PC-3 (cell line): ENCODE data around the gene ZDHHC8. TPM values are rescaled to one million over a fixed set of nuclear protein-coding genes. Genes with fewer than 3 reads are reported as not detected.
A peak's percentile ranks its signal among the peaks of the same experiment; 100 is the strongest.

Experiments
- ATAC-seq: fragments of 200-7000 bp; cut with Tn5 transposase; 2 replicates; pipeline ENCODE4 v1.9.1; 2020; ENCODE audit warnings: mild to moderate bottlenecking, moderate library complexity
- BruUV-seq: library from RNA; stranded (reverse); fragments of 400-500 nt; replicated peaks from 2 replicates; lab custom pipeline; 2021; lab: Mats Ljungman, UMichigan
- CTCF ChIA-PET: fragments of 300-600 bp; sonication (Branson Sonifier 250); formaldehyde crosslinking; loops from one replicate; lab custom pipeline; 2022; ENCODE audit warnings: antibody characterized with exemption; lab: Charles Lee
- POLR2A ChIA-PET: fragments of 300-600 bp; sonication (Branson Sonifier 250); formaldehyde crosslinking; loops from one replicate; lab custom pipeline; 2022; ENCODE audit warnings: antibody characterized with exemption; ENCODE audit not compliant: unreplicated experiment; lab: Charles Lee
- DNase-seq: peaks from one replicate; pipeline ENCODE4 v3.0.0-alpha.2; 2015
- H2AFZ ChIP-seq: fragments of 300-600 bp; sonication (generic); 2 replicates; pipeline ENCODE4 v1.6.0; 2016; ENCODE audit warnings: antibody characterized with exemption, low read length
- H3F3A ChIP-seq: fragments of 300-600 bp; sonication (generic); one replicate; pipeline ENCODE4 v1.6.0; 2017; ENCODE audit warnings: antibody characterized with exemption, low read length, control low read depth, mild to moderate bottlenecking; ENCODE audit not compliant: unreplicated experiment
- H3K27ac ChIP-seq: fragments of 300-600 bp; sonication (generic); 2 replicates; pipeline ENCODE4 v1.5.1; 2016; ENCODE audit warnings: mild to moderate bottlenecking, low read length
- H3K27me3 ChIP-seq: fragments of 300-600 bp; sonication (generic); 2 replicates; pipeline ENCODE4 v1.6.1; 2016; ENCODE audit warnings: low read length, mixed read lengths
- H3K36me3 ChIP-seq: fragments of 300-600 bp; sonication (generic); 2 replicates; pipeline ENCODE4 v1.6.1; 2016; ENCODE audit warnings: low read depth, mixed run types, low read length, mixed read lengths
- H3K4me1 ChIP-seq: fragments of 300-600 bp; sonication (generic); 2 replicates; pipeline ENCODE4 v1.5.1; 2016; ENCODE audit warnings: low read length; ENCODE audit not compliant: insufficient read depth
- H3K4me2 ChIP-seq: fragments of 300-600 bp; sonication (generic); 2 replicates; pipeline ENCODE4 v1.6.0; 2016; ENCODE audit warnings: low read length
- H3K4me3 ChIP-seq: fragments of 300-600 bp; sonication (generic); 2 replicates; pipeline ENCODE4 v1.5.1; 2016; ENCODE audit warnings: mild to moderate bottlenecking, low read length, mixed read lengths
- H3K79me2 ChIP-seq: fragments of 300-600 bp; sonication (generic); 2 replicates; pipeline ENCODE4 v1.6.1; 2017; ENCODE audit warnings: low read length, mixed read lengths
- H3K9ac ChIP-seq: fragments of 300-600 bp; sonication (generic); 2 replicates; pipeline ENCODE4 v1.6.0; 2016; ENCODE audit warnings: mild to moderate bottlenecking, low read length
- H3K9me2 ChIP-seq: fragments of 300-600 bp; sonication (generic); replicated peaks from 2 replicates; pipeline ENCODE4 v1.6.1; 2016; ENCODE audit warnings: mixed run types, low read length, mixed read lengths
- H3K9me3 ChIP-seq: fragments of 300-600 bp; sonication (generic); 2 replicates; pipeline ENCODE4 v1.6.1; 2016; ENCODE audit warnings: low read length, mixed read lengths
- H4K20me1 ChIP-seq: fragments of 300-600 bp; sonication (generic); 2 replicates; pipeline ENCODE4 v1.6.1; 2016; ENCODE audit warnings: low read length, mixed read lengths
- CTCF ChIP-seq: fragments of 300-600 bp; sonication (generic); conservative IDR thresholded peaks from 2 replicates; pipeline ENCODE4 v1.5.1; 2017; ENCODE audit warnings: antibody characterized with exemption, low read depth, mild to moderate bottlenecking, low read length
- EZH2 ChIP-seq: fragments of 300-600 bp; sonication (generic); IDR thresholded peaks from one replicate; pipeline ENCODE4 v1.6.1; 2017; ENCODE audit warnings: antibody characterized with exemption, mild to moderate bottlenecking, low read length; ENCODE audit not compliant: unreplicated experiment
- EZH2phosphoT487 ChIP-seq: fragments of 300-600 bp; sonication (generic); IDR thresholded peaks from 2 replicates; pipeline ENCODE4 v1.6.1; 2018; ENCODE audit warnings: mild to moderate bottlenecking, antibody characterized with exemption, low read length, borderline replicate concordance
- intact Hi-C: fragments of 100-400 bp; cut with micrococcal nuclease; formaldehyde crosslinking; loops from 2 replicates; pipeline ENCODE4 v1.9.0; 2023
- total RNA-seq: library from RNA; depleted of rRNA; stranded (reverse); fragments of >200 nt; gene quantifications from 2 replicates; pipeline ENCODE4 v1.2.3, GENCODE V29; 2014

Gene ZDHHC8
- total RNA-seq, 1 experiment from 2014 or later = 24.6 TPM

GRCh38 chr22:20151276-20151588, 19.6 kb downstream of the ZDHHC8 start:
- no peaks in the 10 kb centered on the region for H3K4me1 ChIP-seq
- H3K9me3 ChIP-seq = no peaks in the 10 kb centered on the region
- H2AFZ ChIP-seq = no peak overlapping the region
- no TSS peak for BruUV-seq
- CTCF ChIA-PET = no interaction called here
- no peaks in the 10 kb centered on the region for H3K79me2 ChIP-seq
- POLR2A ChIA-PET = no interaction called here
- H3K27me3 ChIP-seq = no peaks in the 10 kb centered on the region
- TF ChIP-seq CTCF = no peak
- no peak for TF ChIP-seq EZH2phosphoT487
- TF ChIP-seq EZH2 = no peak
- ATAC-seq (no peak), DNase-seq (no peak)
- H3K9me2 ChIP-seq = no peaks in the 10 kb centered on the region
- no peak overlapping the region for H3K27ac ChIP-seq
- intact Hi-C loops = no loop called here
- no peak overlapping the region for H3K9ac ChIP-seq
- no peak overlapping the region for H3K4me2 ChIP-seq
- no peaks in the 10 kb centered on the region for H4K20me1 ChIP-seq
- H3K36me3 ChIP-seq = no peaks in the 10 kb centered on the region
- H3F3A ChIP-seq = no peaks in the 10 kb centered on the region
- H3K4me3 ChIP-seq = no peak overlapping the region

- no peak for TF ChIP-seq EZH2phosphoT487
- TF ChIP-seq CTCF = no peak
- TF ChIP-seq EZH2 = no peak
- intact Hi-C loops = no loop called here
- no TSS peak for BruUV-seq
- ChIA-PET CTCF (no interaction called here), POLR2A (no interaction called here)
- Histone ChIP-seq H3K4me1 (no peaks in the 10 kb centered on the region), H3K36me3 (no peaks in the 10 kb centered on the region; the same call in 1 of the 2 replicates), H3F3A (no peaks in the 10 kb centered on the region), H3K79me2 (no peaks in the 10 kb centered on the region), H2AFZ (no peak overlapping the region), H4K20me1 (no peaks in the 10 kb centered on the region), H3K9me3 (no peaks in the 10 kb centered on the region), H3K4me2 (no peak overlapping the region), H3K4me3 (no peak overlapping the region), H3K9ac (no peak overlapping the region), H3K27ac (no peak overlapping the region), H3K9me2 (no peaks in the 10 kb centered on the region), H3K27me3 (no peaks in the 10 kb centered on the region)
- DNase-seq (no peak), ATAC-seq (no peak)
Observed at GRCh38 chr22:20152464-20152890, 20.9 kb downstream of the ZDHHC8 start.

- DNase-seq = no peak
- no peaks in the 10 kb centered on the region for H3K9me3 ChIP-seq
- no peak overlapping the region for H3K4me2 ChIP-seq
- no peak overlapping the region for H3K9ac ChIP-seq
- no peaks in the 10 kb centered on the region for H3F3A ChIP-seq
- no peak overlapping the region for H3K27ac ChIP-seq
- H3K79me2 ChIP-seq = no peaks in the 10 kb centered on the region
- no peaks in the 10 kb centered on the region for H4K20me1 ChIP-seq
- H3K27me3 ChIP-seq = no peaks in the 10 kb centered on the region
- BruUV-seq = no TSS peak
- ATAC-seq = no peak
- intact Hi-C loops = no loop called here
- H3K4me1 ChIP-seq = no peaks in the 10 kb centered on the region
- ChIA-PET CTCF (no interaction called here), POLR2A (no interaction called here)
- H3K36me3 ChIP-seq = no peaks in the 10 kb centered on the region; the same call in 1 of the 2 replicates
- no peaks in the 10 kb centered on the region for H3K9me2 ChIP-seq
- H2AFZ ChIP-seq = no peak overlapping the region
- no peak overlapping the region for H3K4me3 ChIP-seq
- TF ChIP-seq EZH2 (no peak), CTCF (0 out of 2 replicates have a peak, but pooled peaks have one; percentile 13)
Observed at GRCh38 chr22:20153945-20154344, 22.3 kb downstream of the ZDHHC8 start.
